GM23338 (cell line): ENCODE data around the gene DNAJC15. TPM values are rescaled to one million over a fixed set of nuclear protein-coding genes. Genes with fewer than 3 reads are reported as not detected.

ENCODE experiments used
- ATAC-seq: fragments of 200-7000 bp; cut with Tn5 transposase; 3 replicates; pipeline ENCODE4 v1.9.1; 2020
- DNase-seq: peaks from one replicate; pipeline ENCODE4 v3.0.0-alpha.2; 2015; ENCODE audit warnings: low spot score
- H2AFZ ChIP-seq: fragments of 200-600 bp; sonication (generic); 2 replicates; pipeline ENCODE4 v1.8.0; 2016; ENCODE audit warnings: antibody characterized with exemption, mild to moderate bottlenecking, moderate library complexity
- H3F3A ChIP-seq: fragments of 200-600 bp; sonication (generic); replicated peaks from 2 replicates; pipeline ENCODE4 v1.8.0; 2017; ENCODE audit warnings: antibody characterized with exemption, mixed run types, low read depth
- H3K27ac ChIP-seq: fragments of 200-600 bp; sonication (generic); 2 replicates; pipeline ENCODE4 v1.6.1; 2016; ENCODE audit warnings: low read depth
- H3K27me3 ChIP-seq: fragments of 200-600 bp; sonication (generic); 2 replicates; pipeline ENCODE4 v1.8.0; 2016; ENCODE audit warnings: mild to moderate bottlenecking, mixed run types, moderate library complexity; ENCODE audit not compliant: insufficient read depth
- H3K36me3 ChIP-seq: fragments of 200-600 bp; sonication (generic); 2 replicates; pipeline ENCODE4 v1.8.0; 2016; ENCODE audit warnings: mild to moderate bottlenecking; ENCODE audit not compliant: insufficient read depth
- H3K4me1 ChIP-seq: fragments of 200-600 bp; sonication (generic); 2 replicates; pipeline ENCODE4 v1.8.0; 2016; ENCODE audit warnings: mild to moderate bottlenecking, moderate library complexity; ENCODE audit not compliant: insufficient read depth
- H3K4me2 ChIP-seq: fragments of 200-600 bp; sonication (generic); 2 replicates; pipeline ENCODE4 v1.7.1; 2017; ENCODE audit warnings: mixed run types
- H3K4me3 ChIP-seq: fragments of 200-600 bp; sonication (generic); 2 replicates; pipeline ENCODE4 v1.6.1; 2016; ENCODE audit warnings: mixed run types
- H3K79me2 ChIP-seq: fragments of 200-600 bp; sonication (generic); replicated peaks from 2 replicates; pipeline ENCODE4 v1.8.0; 2017; ENCODE audit warnings: mild to moderate bottlenecking; ENCODE audit not compliant: insufficient read depth
- H3K9me2 ChIP-seq: fragments of 200-600 bp; sonication (generic); 2 replicates; pipeline ENCODE4 v1.8.0; 2017; ENCODE audit not compliant: insufficient read depth
- H4K20me1 ChIP-seq: fragments of 200-600 bp; sonication (generic); replicated peaks from 2 replicates; pipeline ENCODE4 v1.8.0; 2017; ENCODE audit warnings: mild to moderate bottlenecking; ENCODE audit not compliant: insufficient read depth
- H3K27ac Mint-ChIP-seq: 2 replicates; pipeline ENCODE4 v1.8.0; 2020; ENCODE audit warnings: inconsistent platforms, mild to moderate bottlenecking, moderate library complexity, mixed read lengths
- H3K27me3 Mint-ChIP-seq: 3 replicates; pipeline ENCODE4 v1.8.0; 2022; ENCODE audit warnings: low read depth, mild to moderate bottlenecking, moderate library complexity, mixed read lengths, inconsistent platforms; ENCODE audit not compliant: insufficient read depth, poor library complexity
- H3K36me3 Mint-ChIP-seq: 3 replicates; pipeline ENCODE4 v1.8.0; 2021; ENCODE audit warnings: low read depth, mild to moderate bottlenecking, inconsistent platforms, moderate library complexity, mixed read lengths
- H3K4me1 Mint-ChIP-seq: 3 replicates; pipeline ENCODE4 v1.8.0; 2020; ENCODE audit warnings: mild to moderate bottlenecking, inconsistent platforms, mixed read lengths
- H3K4me3 Mint-ChIP-seq: 3 replicates; pipeline ENCODE4 v1.8.0; 2021; ENCODE audit warnings: moderate library complexity, mild to moderate bottlenecking, inconsistent platforms, mixed read lengths
- H3K9me3 Mint-ChIP-seq: 3 replicates; pipeline ENCODE4 v1.8.0; 2020; ENCODE audit warnings: moderate library complexity, mild to moderate bottlenecking, inconsistent platforms, mixed read lengths
- CREB1 ChIP-seq: fragments of 250-450 bp; sonication (Bioruptor Pico); IDR thresholded peaks from 2 replicates; pipeline ENCODE4 v1.5.0; 2020; ENCODE audit warnings: low read depth, mild to moderate bottlenecking, moderate library complexity
- EZH2 ChIP-seq: fragments of 200-600 bp; sonication (generic); IDR thresholded peaks from one replicate; pipeline ENCODE4 v1.8.0; 2017; ENCODE audit warnings: antibody characterized with exemption, mild to moderate bottlenecking, low read depth; ENCODE audit not compliant: unreplicated experiment
- EZH2phosphoT487 ChIP-seq: fragments of 200-600 bp; sonication (generic); IDR thresholded peaks from one replicate; pipeline ENCODE4 v1.8.1; 2018; ENCODE audit warnings: antibody characterized with exemption; ENCODE audit not compliant: unreplicated experiment
- JUNB ChIP-seq: IDR thresholded peaks from one replicate; pipeline ENCODE4 v1.6.1; 2016; ENCODE audit warnings: antibody characterized with exemption; ENCODE audit not compliant: unreplicated experiment
- NANOG ChIP-seq: IDR thresholded peaks from 2 replicates; pipeline ENCODE4 v1.6.1; 2016; ENCODE audit warnings: antibody characterized with exemption, borderline replicate concordance
- ZNF114 ChIP-seq: fragments of 250-450 bp; sonication (Bioruptor Pico); IDR thresholded peaks from 2 replicates; pipeline ENCODE4 v1.5.0; 2020; ENCODE audit warnings: mild to moderate bottlenecking, moderate library complexity
- ZNF331 ChIP-seq: fragments of 250-450 bp; sonication (Bioruptor Pico); IDR thresholded peaks from 2 replicates; pipeline ENCODE4 v1.5.0; 2020; ENCODE audit warnings: low read depth, mild to moderate bottlenecking, moderate library complexity
- polyA plus RNA-seq: library from polyadenylated mRNA; unstranded; fragments of >200 nt; fragmentation: Nextera tagmentation; extraction: Ambion mirVana; gene quantifications from 2 replicates; pipeline ENCODE4 v1.2.1, GENCODE V29; 2016
- total RNA-seq: library from RNA; depleted of rRNA; stranded (reverse); fragments of >200 nt; shearing (Covaris generic); gene quantifications from 2 replicates; pipeline ENCODE4 v1.2.3, GENCODE V29; 2014
- TF ChIP-seq, protein P1 (sequence below): IDR thresholded peaks from one replicate; pipeline ENCODE4 v1.6.1; 2018; ENCODE audit warnings: antibody characterized with exemption; ENCODE audit not compliant: unreplicated experiment
- TF ChIP-seq, protein P2 (sequence below): fragments of 250-450 bp; sonication (Bioruptor Pico); IDR thresholded peaks from 2 replicates; pipeline ENCODE4 v1.5.0; 2020; ENCODE audit warnings: mild to moderate bottlenecking, moderate library complexity

The DNAJC15 gene
- total and polyA plus RNA-seq, 2 experiments from 2014 or later: 11.4 to 80.4 TPM

DNA sequence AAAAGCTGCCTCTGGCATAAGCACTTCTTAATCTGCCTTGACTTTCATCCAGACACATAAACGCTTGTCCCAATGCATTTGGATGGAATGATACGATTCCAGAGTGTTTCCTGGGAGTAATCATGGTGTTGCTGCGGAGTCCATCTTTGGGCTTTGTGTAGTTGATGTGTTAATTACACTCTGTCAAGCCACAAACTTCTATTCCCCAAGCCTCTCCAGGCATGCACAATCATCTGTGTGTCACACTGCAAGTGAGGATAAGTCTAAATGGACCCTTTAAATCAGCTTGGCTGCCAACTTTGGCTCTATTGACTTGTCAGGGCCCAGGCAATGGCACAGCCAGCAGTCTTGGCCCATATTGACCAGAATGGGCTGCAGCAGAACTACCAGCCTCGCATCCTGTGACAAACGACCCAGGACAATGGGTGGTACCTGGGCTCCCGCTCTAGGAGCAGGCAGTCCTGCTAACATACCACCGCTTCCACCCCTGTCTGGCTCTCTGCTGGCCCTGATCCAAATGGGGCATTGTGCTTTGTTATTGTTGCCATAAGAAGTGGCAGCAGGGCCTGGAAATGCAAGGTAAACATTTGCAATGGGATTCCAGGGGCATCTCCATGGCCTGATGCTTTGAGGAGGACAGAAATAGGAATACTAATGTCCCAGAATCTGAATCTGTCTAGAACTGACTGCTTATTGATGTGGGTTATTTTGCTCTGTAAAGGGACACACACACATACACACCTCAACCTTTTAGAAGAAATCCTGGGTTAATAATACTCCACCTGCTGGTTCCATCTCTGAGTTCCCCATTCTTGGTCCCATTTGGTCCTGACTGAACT is 127.2 kb downstream of the DNAJC15 start:
- Histone ChIP-seq H4K20me1 (no peaks in the 10 kb centered on the region), H3F3A (no peaks in the 10 kb centered on the region), H3K27ac (no peak overlapping the region), H3K4me3 (no peak overlapping the region), H3K79me2 (no peaks in the 10 kb centered on the region), H3K9me2 (peaks cover 4% of the 10 kb centered on the region), H3K36me3 (no peaks in the 10 kb centered on the region), H3K27me3 (no peaks in the 10 kb centered on the region), H3K4me2 (no peak overlapping the region), H3K4me1 (no peaks in the 10 kb centered on the region), H2AFZ (no peak overlapping the region)
- ATAC-seq (no peak), DNase-seq (no peak)
- H3K27me3 Mint-ChIP-seq: no peaks in the 10 kb centered on the region
- H3K9me3 Mint-ChIP-seq: no peaks in the 10 kb centered on the region
- H3K4me1 Mint-ChIP-seq: peaks cover 9% of the 10 kb centered on the region; the same call in 1 of the 3 replicates
- TF ChIP-seq CREB1 (no peak), NANOG (no peak), EZH2phosphoT487 (no peak), ZNF331 (CRISPR knock-in tag) (no peak), ZNF114 (CRISPR knock-in tag) (no peak)
- H3K27ac Mint-ChIP-seq: no peak overlapping the region
- no peak overlapping the region for H3K4me3 Mint-ChIP-seq
- H3K36me3 Mint-ChIP-seq: no peaks in the 10 kb centered on the region

DNA sequence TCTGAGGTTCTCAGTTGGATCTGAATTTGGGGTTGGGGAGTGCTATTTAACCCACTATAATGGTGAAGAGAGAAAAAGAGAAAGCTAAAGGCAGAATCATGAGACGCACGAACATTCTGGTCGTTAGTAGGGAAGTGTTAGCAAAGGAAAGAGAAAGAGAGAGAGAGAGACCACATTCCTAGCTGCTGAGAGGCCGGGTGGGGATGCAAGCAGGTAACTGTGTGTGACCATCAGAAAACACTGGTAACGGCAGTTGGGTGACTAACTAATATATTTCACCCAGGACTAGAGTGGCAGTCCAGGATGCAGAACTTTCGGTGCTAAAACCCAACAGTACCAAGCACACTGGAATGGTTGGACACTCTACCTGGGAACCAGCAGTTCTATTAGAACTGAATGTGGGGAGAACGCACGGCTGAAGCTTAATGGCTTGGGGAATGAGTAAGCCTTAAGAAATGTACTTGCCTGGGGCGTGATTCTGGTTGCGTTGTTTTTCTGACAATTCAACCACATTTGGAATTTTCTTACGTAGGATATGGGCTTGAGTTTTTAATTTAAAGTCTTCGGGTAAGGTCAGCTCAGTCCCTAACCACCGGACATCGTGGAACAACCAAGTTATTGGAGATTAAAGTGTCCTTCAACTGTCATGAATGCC is 130.2 kb downstream of the DNAJC15 start:
- Histone ChIP-seq H3K27ac (no peak overlapping the region), H3F3A (no peaks in the 10 kb centered on the region), H4K20me1 (no peaks in the 10 kb centered on the region), H3K4me2 (no peak overlapping the region), H3K4me3 (no peak overlapping the region), H3K27me3 (no peaks in the 10 kb centered on the region), H3K9me2 (peaks cover 19% of the 10 kb centered on the region), H3K36me3 (no peaks in the 10 kb centered on the region), H3K4me1 (no peaks in the 10 kb centered on the region), H3K79me2 (no peaks in the 10 kb centered on the region), H2AFZ (no peak overlapping the region)
- no peak overlapping the region for H3K27ac Mint-ChIP-seq
- no peaks in the 10 kb centered on the region for H3K9me3 Mint-ChIP-seq
- TF ChIP-seq, protein P1, sequence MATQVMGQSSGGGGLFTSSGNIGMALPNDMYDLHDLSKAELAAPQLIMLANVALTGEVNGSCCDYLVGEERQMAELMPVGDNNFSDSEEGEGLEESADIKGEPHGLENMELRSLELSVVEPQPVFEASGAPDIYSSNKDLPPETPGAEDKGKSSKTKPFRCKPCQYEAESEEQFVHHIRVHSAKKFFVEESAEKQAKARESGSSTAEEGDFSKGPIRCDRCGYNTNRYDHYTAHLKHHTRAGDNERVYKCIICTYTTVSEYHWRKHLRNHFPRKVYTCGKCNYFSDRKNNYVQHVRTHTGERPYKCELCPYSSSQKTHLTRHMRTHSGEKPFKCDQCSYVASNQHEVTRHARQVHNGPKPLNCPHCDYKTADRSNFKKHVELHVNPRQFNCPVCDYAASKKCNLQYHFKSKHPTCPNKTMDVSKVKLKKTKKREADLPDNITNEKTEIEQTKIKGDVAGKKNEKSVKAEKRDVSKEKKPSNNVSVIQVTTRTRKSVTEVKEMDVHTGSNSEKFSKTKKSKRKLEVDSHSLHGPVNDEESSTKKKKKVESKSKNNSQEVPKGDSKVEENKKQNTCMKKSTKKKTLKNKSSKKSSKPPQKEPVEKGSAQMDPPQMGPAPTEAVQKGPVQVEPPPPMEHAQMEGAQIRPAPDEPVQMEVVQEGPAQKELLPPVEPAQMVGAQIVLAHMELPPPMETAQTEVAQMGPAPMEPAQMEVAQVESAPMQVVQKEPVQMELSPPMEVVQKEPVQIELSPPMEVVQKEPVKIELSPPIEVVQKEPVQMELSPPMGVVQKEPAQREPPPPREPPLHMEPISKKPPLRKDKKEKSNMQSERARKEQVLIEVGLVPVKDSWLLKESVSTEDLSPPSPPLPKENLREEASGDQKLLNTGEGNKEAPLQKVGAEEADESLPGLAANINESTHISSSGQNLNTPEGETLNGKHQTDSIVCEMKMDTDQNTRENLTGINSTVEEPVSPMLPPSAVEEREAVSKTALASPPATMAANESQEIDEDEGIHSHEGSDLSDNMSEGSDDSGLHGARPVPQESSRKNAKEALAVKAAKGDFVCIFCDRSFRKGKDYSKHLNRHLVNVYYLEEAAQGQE: no peak
- TF ChIP-seq NANOG (no peak), EZH2 (no peak), JUNB (no peak), ZNF114 (CRISPR knock-in tag) (no peak)
- TF ChIP-seq, protein P2, sequence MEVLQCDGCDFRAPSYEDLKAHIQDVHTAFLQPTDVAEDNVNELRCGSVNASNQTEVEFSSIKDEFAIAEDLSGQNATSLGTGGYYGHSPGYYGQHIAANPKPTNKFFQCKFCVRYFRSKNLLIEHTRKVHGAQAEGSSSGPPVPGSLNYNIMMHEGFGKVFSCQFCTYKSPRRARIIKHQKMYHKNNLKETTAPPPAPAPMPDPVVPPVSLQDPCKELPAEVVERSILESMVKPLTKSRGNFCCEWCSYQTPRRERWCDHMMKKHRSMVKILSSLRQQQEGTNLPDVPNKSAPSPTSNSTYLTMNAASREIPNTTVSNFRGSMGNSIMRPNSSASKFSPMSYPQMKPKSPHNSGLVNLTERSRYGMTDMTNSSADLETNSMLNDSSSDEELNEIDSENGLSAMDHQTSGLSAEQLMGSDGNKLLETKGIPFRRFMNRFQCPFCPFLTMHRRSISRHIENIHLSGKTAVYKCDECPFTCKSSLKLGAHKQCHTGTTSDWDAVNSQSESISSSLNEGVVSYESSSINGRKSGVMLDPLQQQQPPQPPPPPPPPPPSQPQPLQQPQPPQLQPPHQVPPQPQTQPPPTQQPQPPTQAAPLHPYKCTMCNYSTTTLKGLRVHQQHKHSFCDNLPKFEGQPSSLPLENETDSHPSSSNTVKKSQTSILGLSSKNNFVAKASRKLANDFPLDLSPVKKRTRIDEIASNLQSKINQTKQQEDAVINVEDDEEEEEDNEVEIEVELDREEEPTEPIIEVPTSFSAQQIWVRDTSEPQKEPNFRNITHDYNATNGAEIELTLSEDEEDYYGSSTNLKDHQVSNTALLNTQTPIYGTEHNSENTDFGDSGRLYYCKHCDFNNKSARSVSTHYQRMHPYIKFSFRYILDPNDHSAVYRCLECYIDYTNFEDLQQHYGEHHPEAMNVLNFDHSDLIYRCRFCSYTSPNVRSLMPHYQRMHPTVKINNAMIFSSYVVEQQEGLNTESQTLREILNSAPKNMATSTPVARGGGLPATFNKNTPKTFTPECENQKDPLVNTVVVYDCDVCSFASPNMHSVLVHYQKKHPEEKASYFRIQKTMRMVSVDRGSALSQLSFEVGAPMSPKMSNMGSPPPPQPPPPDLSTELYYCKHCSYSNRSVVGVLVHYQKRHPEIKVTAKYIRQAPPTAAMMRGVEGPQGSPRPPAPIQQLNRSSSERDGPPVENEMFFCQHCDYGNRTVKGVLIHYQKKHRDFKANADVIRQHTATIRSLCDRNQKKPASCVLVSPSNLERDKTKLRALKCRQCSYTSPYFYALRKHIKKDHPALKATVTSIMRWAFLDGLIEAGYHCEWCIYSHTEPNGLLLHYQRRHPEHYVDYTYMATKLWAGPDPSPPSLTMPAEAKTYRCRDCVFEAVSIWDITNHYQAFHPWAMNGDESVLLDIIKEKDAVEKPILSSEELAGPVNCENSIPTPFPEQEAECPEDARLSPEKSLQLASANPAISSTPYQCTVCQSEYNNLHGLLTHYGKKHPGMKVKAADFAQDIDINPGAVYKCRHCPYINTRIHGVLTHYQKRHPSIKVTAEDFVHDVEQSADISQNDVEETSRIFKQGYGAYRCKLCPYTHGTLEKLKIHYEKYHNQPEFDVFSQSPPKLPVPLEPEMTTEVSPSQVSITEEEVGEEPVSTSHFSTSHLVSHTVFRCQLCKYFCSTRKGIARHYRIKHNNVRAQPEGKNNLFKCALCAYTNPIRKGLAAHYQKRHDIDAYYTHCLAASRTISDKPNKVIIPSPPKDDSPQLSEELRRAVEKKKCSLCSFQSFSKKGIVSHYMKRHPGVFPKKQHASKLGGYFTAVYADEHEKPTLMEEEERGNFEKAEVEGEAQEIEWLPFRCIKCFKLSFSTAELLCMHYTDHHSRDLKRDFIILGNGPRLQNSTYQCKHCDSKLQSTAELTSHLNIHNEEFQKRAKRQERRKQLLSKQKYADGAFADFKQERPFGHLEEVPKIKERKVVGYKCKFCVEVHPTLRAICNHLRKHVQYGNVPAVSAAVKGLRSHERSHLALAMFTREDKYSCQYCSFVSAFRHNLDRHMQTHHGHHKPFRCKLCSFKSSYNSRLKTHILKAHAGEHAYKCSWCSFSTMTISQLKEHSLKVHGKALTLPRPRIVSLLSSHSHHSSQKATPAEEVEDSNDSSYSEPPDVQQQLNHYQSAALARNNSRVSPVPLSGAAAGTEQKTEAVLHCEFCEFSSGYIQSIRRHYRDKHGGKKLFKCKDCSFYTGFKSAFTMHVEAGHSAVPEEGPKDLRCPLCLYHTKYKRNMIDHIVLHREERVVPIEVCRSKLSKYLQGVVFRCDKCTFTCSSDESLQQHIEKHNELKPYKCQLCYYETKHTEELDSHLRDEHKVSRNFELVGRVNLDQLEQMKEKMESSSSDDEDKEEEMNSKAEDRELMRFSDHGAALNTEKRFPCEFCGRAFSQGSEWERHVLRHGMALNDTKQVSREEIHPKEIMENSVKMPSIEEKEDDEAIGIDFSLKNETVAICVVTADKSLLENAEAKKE (CRISPR knock-in tag): no peak
- ATAC-seq: no peak
- H3K36me3 Mint-ChIP-seq: no peaks in the 10 kb centered on the region
- no peak for DNase-seq
- H3K4me3 Mint-ChIP-seq: no peak overlapping the region
- H3K4me1 Mint-ChIP-seq: peaks cover 4% of the 10 kb centered on the region; the same call in 2 of the 3 replicates
- no peaks in the 10 kb centered on the region for H3K27me3 Mint-ChIP-seq
